HFFc6 (cell line): ENCODE measurements around the gene LRP1B. TPM values are rescaled to one million over a fixed set of nuclear protein-coding genes. Genes with fewer than 3 reads are reported as not detected.
"Not testable (repeated sequence)": the region's sequence is repeated elsewhere in the genome, so short reads cannot be mapped to it uniquely, and the experiment has no call there.

Experiments
- DNase-seq: peaks from one replicate; pipeline ENCODE4 v3.0.0-alpha.2; 2018
- H3K27ac Mint-ChIP-seq: 2 replicates; pipeline ENCODE4 v1.8.0; 2020; ENCODE audit warnings: mild to moderate bottlenecking, mixed read lengths
- H3K27me3 Mint-ChIP-seq: 2 replicates; pipeline ENCODE4 v1.8.0; 2021; ENCODE audit warnings: mild to moderate bottlenecking, moderate library complexity, mixed read lengths; ENCODE audit not compliant: insufficient read depth
- H3K36me3 Mint-ChIP-seq: 2 replicates; pipeline ENCODE4 v1.8.0; 2021; ENCODE audit warnings: low read depth, mixed read lengths
- H3K4me1 Mint-ChIP-seq: 2 replicates; pipeline ENCODE4 v1.8.0; 2020; ENCODE audit warnings: low read depth, mixed read lengths
- H3K4me3 Mint-ChIP-seq: 2 replicates; pipeline ENCODE4 v1.8.0; 2020; ENCODE audit warnings: mild to moderate bottlenecking, moderate library complexity, mixed read lengths
- H3K9me3 Mint-ChIP-seq: 2 replicates; pipeline ENCODE4 v1.8.0; 2020; ENCODE audit warnings: mild to moderate bottlenecking, mixed read lengths
- CTCF ChIP-seq: fragments of 200-600 bp; sonication (generic); IDR thresholded peaks from 2 replicates; pipeline ENCODE4 v1.5.0; 2021; ENCODE audit warnings: antibody characterized with exemption, mild to moderate bottlenecking
- total RNA-seq, 6 experiments: library from RNA; stranded (reverse); fragmentation: NEBNext Ultra II Directional; extraction: Animal tissue kit (Norgen Biotek cat#: 25700); gene quantifications; 2 replicates in 1 of 6; 3 replicates in 5 of 6; pipeline ENCODE4 v1.2.3, GENCODE V29; 2021

LRP1B gene
- total RNA-seq, 6 experiments from 2014 or later = not detected

- no peak for TF ChIP-seq CTCF
- peaks cover 19% of the 10 kb centered on the region for H3K9me3 Mint-ChIP-seq
- H3K27me3 Mint-ChIP-seq = no peaks in the 10 kb centered on the region
- H3K4me1 Mint-ChIP-seq = no peaks in the 10 kb centered on the region
- no peak overlapping the region for H3K4me3 Mint-ChIP-seq
- no peak for DNase-seq
- H3K36me3 Mint-ChIP-seq = no peaks in the 10 kb centered on the region
- H3K27ac Mint-ChIP-seq = no peak overlapping the region
Measured at GRCh38 chr2:140353541-140353940, 1777.3 kb downstream of the LRP1B start.

GRCh38 chr2:140351692-140352091 is 1779.1 kb downstream of the LRP1B start:
- H3K27ac Mint-ChIP-seq = no peak overlapping the region
- H3K4me3 Mint-ChIP-seq = no peak overlapping the region
- H3K36me3 Mint-ChIP-seq = no peaks in the 10 kb centered on the region
- no peaks in the 10 kb centered on the region for H3K27me3 Mint-ChIP-seq
- no peaks in the 10 kb centered on the region for H3K4me1 Mint-ChIP-seq
- no peak for TF ChIP-seq CTCF
- H3K9me3 Mint-ChIP-seq = peaks cover 16% of the 10 kb centered on the region
- no peak for DNase-seq

GRCh38 chr2:140349695-140350094 is 1781.1 kb downstream of the LRP1B start:
- no peak for DNase-seq
- H3K27me3 Mint-ChIP-seq = no peaks in the 10 kb centered on the region
- H3K27ac Mint-ChIP-seq = no peak overlapping the region
- H3K4me1 Mint-ChIP-seq = no peaks in the 10 kb centered on the region
- no peak overlapping the region for H3K4me3 Mint-ChIP-seq
- no peaks in the 10 kb centered on the region for H3K36me3 Mint-ChIP-seq
- TF ChIP-seq CTCF = no peak
- peaks cover 14% of the 10 kb centered on the region for H3K9me3 Mint-ChIP-seq

GRCh38 chr2:140348826-140349225 is 1782.0 kb downstream of the LRP1B start:
- DNase-seq = no peak
- no peaks in the 10 kb centered on the region for H3K4me1 Mint-ChIP-seq
- H3K36me3 Mint-ChIP-seq = no peaks in the 10 kb centered on the region; the same call in 1 of the 2 replicates
- peaks cover 14% of the 10 kb centered on the region for H3K9me3 Mint-ChIP-seq
- H3K27ac Mint-ChIP-seq = no peak overlapping the region
- H3K27me3 Mint-ChIP-seq = no peaks in the 10 kb centered on the region
- no peak for TF ChIP-seq CTCF
- no peak overlapping the region for H3K4me3 Mint-ChIP-seq

GRCh38 chr2:140344838-140345237 is 1786.0 kb downstream of the LRP1B start:
- no peak for DNase-seq
- no peaks in the 10 kb centered on the region; the same call in 1 of the 2 replicates for H3K36me3 Mint-ChIP-seq
- H3K9me3 Mint-ChIP-seq = peaks cover 10% of the 10 kb centered on the region
- no peaks in the 10 kb centered on the region; the same call in 1 of the 2 replicates for H3K27me3 Mint-ChIP-seq
- no peak for TF ChIP-seq CTCF
- H3K4me3 Mint-ChIP-seq = no peak overlapping the region
- no peak overlapping the region for H3K27ac Mint-ChIP-seq
- no peaks in the 10 kb centered on the region for H3K4me1 Mint-ChIP-seq

- not testable (repeated sequence) for DNase-seq, H3K27ac Mint-ChIP-seq, H3K4me1 Mint-ChIP-seq, H3K36me3 Mint-ChIP-seq, H3K4me3 Mint-ChIP-seq, H3K27me3 Mint-ChIP-seq
- peaks cover 10% of the 10 kb centered on the region for H3K9me3 Mint-ChIP-seq
Measured at GRCh38 chr2:140344266-140344665, 1786.5 kb downstream of the LRP1B start.
